Esophagus squamous epithelium (tissue), 5 donors: ENCODE results near the gene CLTC. TPM values are rescaled to one million over a fixed set of nuclear protein-coding genes. Genes with fewer than 3 reads are reported as not detected.
A peak's percentile ranks its signal among the peaks of the same experiment; 100 is the strongest.
"Not testable (repeated sequence)": the region's sequence is repeated elsewhere in the genome, so short reads cannot be mapped to it uniquely, and the experiment has no call there.

Experiments used
- DNase-seq: peaks from one replicate; lab custom pipeline; 2025; lab: John Stamatoyannopoulos, UW
- H3K27ac ChIP-seq, 4 donors: fragments of 200-600 bp; sonication (generic); one replicate each; pipeline ENCODE4 v1.5.1; 2016 to 2019; ENCODE audit warnings: mild to moderate bottlenecking in 1 of 4
- H3K27me3 ChIP-seq, 4 donors: fragments of 200-600 bp; sonication (generic); 1 replicate in 3 of 4; 2 replicates in 1 of 4; pipeline versions ENCODE4 v1.5.1 to v1.6.0; 2017 to 2021; ENCODE audit warnings: antibody characterized with exemption in 1 of 4
- H3K36me3 ChIP-seq, 3 donors: fragments of 200-600 bp; sonication (generic); one replicate each; pipeline ENCODE4 v1.5.1; 2016 to 2019
- H3K4me1 ChIP-seq, 3 donors: fragments of 200-600 bp; sonication (generic); one replicate each; pipeline ENCODE4 v1.5.1; 2017 to 2019
- H3K4me3 ChIP-seq, 4 donors: fragments of 200-600 bp; sonication (generic); 1 replicate in 3 of 4; 2 replicates in 1 of 4; pipeline ENCODE4 v1.5.1; 2016 to 2019; ENCODE audit warnings: mild to moderate bottlenecking in 2 of 4, moderate library complexity in 1 of 4
- H3K9me3 ChIP-seq, 3 donors: fragments of 200-600 bp; sonication (generic); one replicate each; pipeline ENCODE4 v1.5.1; 2016 to 2019
- POLR2A ChIP-seq, 4 donors: fragments of 450-650 bp; IDR thresholded peaks; one replicate each; pipeline ENCODE4 v1.6.1; 2017; ENCODE audit warnings: antibody characterized with exemption in 4 of 4, mild to moderate bottlenecking in 4 of 4, moderate library complexity in 3 of 4
- WGBS, 2 donors: methylation state at CpG; one replicate each; pipeline ENCODE4 v1.1.5; 2018; 5-methylcytosine and 5-hydroxymethylcytosine counted together
- intact Hi-C: fragments of 100-400 bp; cut with DNase I; formaldehyde crosslinking; loops from one replicate; pipeline ENCODE4 v1.15.0; 2022
- total RNA-seq, 4 donors: library from RNA; depleted of rRNA; stranded (reverse); fragments of >200 nt; gene quantifications; one replicate each; pipeline ENCODE4 v1.1.0, GENCODE V29; 2016
- TF ChIP-seq, protein P1 (sequence below), 6 experiments: fragments of 450-650 bp in 4 of 6; fragments of 200-600 bp in 2 of 6; sonication (generic) in 2 of 6; IDR thresholded peaks; one replicate each; pipeline ENCODE4 v1.5.1; 2016 to 2019; ENCODE audit warnings: antibody characterized with exemption in 6 of 6, mild to moderate bottlenecking in 4 of 6, moderate library complexity in 4 of 6
- donor health status: DM: yes; HTN: yes; CAD: no.

The CLTC gene
- total RNA-seq, 4 donors from 2014 or later = 135 to 236 (median 201) TPM

DNA sequence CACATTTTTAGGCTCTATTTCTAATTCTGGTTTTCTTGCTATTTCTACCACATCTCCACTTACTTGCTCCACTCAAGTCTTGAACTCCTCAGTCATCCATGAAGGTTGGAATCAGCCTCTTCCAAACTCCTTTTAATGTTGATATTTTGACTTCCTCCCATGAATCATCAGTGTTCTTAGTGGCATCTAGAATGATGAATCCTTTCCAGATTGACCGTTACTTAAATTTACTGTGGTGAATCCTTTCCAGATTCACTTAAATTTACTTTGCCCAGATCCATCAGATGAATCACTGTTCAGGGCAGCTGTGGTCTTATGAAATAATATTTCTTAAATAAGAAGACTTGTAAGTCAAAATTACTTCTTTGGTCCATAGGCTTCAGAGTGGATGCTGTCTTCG is 32.4 kb downstream of the CLTC start:
- Histone ChIP-seq H3K27me3 (no peaks in the 10 kb centered on the region), H3K4me3 (no peak overlapping the region), H3K9me3 (no peaks in the 10 kb centered on the region), H3K4me1 (no peaks in the 10 kb centered on the region), H3K36me3 (peaks cover 4 to 99% (median 16%) of the 10 kb centered on the region in 3 donors), H3K27ac (no peak overlapping the region)
- 80 to 87% methylated on average over 2 of the region's 2 CpGs for WGBS, 2 donors
- no peak for TF ChIP-seq POLR2A (IDR thresholded peaks at IDR 0.05)
- TF ChIP-seq, protein P1, sequence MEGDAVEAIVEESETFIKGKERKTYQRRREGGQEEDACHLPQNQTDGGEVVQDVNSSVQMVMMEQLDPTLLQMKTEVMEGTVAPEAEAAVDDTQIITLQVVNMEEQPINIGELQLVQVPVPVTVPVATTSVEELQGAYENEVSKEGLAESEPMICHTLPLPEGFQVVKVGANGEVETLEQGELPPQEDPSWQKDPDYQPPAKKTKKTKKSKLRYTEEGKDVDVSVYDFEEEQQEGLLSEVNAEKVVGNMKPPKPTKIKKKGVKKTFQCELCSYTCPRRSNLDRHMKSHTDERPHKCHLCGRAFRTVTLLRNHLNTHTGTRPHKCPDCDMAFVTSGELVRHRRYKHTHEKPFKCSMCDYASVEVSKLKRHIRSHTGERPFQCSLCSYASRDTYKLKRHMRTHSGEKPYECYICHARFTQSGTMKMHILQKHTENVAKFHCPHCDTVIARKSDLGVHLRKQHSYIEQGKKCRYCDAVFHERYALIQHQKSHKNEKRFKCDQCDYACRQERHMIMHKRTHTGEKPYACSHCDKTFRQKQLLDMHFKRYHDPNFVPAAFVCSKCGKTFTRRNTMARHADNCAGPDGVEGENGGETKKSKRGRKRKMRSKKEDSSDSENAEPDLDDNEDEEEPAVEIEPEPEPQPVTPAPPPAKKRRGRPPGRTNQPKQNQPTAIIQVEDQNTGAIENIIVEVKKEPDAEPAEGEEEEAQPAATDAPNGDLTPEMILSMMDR (IDR thresholded peaks at IDR 0.05) = no peak
- intact Hi-C loops = no loop called here
- DNase-seq = no peak

DNA sequence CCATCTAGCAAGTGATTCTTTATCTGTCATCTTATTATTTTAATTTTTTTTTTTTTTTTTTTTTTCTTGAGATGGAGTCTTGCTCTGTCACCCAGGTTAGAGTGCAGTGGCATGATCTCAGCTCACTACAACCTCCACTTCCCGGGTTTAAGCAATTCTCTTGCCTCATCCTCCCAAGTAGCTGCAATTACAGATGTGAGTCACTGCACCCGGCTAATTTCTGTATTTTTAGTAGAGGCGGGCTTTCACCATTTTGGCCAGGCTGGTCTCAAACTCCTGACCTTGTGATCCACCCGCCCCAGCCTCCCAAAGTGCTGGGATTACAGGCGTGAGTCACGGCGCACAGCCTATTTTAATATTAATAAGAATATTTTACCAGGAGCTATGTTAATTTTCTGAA is 36.9 kb downstream of the CLTC start:
- DNase-seq, H3K4me1 ChIP-seq, H3K9me3 ChIP-seq, H3K4me3 ChIP-seq, H3K27ac ChIP-seq, H3K27me3 ChIP-seq, intact Hi-C loops: not testable (repeated sequence)
- 66 to 75% methylated on average over 7 of the region's 7 CpGs for WGBS, 2 donors
- peaks cover 5 to 100% (median 31%) of the 10 kb centered on the region in 3 donors for H3K36me3 ChIP-seq

DNA sequence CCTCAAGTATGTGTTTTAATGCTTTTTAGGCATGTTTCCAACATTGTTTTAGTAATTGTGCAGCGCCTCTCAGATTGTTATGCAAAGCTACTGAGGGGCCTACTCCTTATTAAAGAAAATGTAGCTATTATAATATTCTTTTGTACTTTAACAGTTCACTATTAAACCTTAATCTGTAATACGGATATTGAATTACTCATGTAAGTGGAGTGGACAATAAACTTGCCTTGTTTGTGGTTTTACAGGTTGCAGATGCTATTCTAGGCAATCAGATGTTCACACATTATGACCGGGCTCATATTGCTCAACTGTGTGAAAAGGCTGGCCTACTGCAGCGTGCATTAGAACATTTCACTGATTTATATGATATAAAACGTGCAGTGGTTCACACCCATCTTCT is 46.5 kb downstream of the CLTC start:
- no peak for TF ChIP-seq POLR2A (IDR thresholded peaks at IDR 0.05)
- TF ChIP-seq, protein P1 (IDR thresholded peaks at IDR 0.05) = no peak
- no peak overlapping the region for H3K4me3 ChIP-seq
- peaks cover 15 to 99% (median 29%) of the 10 kb centered on the region in 3 donors for H3K36me3 ChIP-seq
- H3K4me1 ChIP-seq = peaks cover 0 to 27% (median 3%) of the 10 kb centered on the region in 3 donors
- intact Hi-C loops = no loop called here
- WGBS, 2 donors = 82 to 85% methylated on average over 5 of the region's 5 CpGs
- no peaks in the 10 kb centered on the region for H3K9me3 ChIP-seq
- no peaks in the 10 kb centered on the region for H3K27me3 ChIP-seq
- H3K27ac ChIP-seq = no peak overlapping the region
- DNase-seq = no peak

DNA sequence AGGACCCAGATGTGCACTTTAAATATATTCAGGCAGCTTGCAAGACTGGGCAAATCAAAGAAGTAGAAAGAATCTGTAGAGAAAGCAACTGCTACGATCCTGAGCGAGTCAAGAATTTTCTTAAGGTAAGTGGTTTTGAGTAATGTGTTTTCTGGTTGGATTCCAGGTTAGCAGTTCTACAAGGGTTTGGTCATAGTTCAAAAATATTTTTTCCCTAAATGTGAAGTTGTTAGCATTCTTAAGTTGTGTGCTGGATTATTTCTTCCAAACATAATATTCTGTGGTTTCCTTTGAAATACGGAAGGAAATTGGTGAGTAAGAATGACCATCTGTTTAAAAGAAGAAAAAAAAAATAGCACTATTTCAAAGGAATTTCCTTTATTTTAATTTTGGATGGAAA is 49.1 kb downstream of the CLTC start:
- no peak for TF ChIP-seq POLR2A (IDR thresholded peaks at IDR 0.05)
- TF ChIP-seq, protein P1 (IDR thresholded peaks at IDR 0.05) = no peak
- Histone ChIP-seq H3K9me3 (no peaks in the 10 kb centered on the region), H3K4me3 (no peak overlapping the region), H3K27me3 (no peaks in the 10 kb centered on the region), H3K4me1 (peaks cover 0 to 27% (median 3%) of the 10 kb centered on the region in 3 donors), H3K36me3 (peaks cover 3 to 99% (median 17%) of the 10 kb centered on the region in 3 donors), H3K27ac (no peak overlapping the region)
- DNase-seq = no peak
- WGBS, 2 donors = 21 to 26% methylated on average over 3 of the region's 3 CpGs
- intact Hi-C loops = no loop called here

DNA sequence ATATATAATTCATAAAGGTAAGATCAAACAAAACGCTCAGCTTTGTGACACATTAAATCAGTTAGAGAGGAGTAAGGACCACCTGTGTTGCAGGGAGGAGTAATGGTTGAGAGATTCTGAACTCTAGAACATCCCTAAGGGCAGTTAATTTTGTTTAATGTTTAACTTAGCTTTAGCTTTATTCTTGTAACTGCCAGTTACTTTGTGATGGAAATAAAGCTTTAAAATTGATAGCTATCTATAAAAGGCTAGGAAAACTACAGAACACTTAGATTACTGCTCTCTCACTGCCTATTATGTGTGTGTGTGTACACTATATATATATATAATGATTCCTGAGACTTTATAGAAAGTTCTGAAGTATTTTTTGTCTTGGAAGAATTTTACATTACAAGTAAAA is 49.7 kb downstream of the CLTC start:
- no peak for TF ChIP-seq POLR2A (IDR thresholded peaks at IDR 0.05)
- TF ChIP-seq, protein P1 (IDR thresholded peaks at IDR 0.05) = no peak
- Histone ChIP-seq H3K4me3 (no peak overlapping the region), H3K27ac (peak overlapping the region in 1 of 4 donors; percentile 10), H3K27me3 (no peaks in the 10 kb centered on the region), H3K36me3 (peaks cover 3 to 99% (median 21%) of the 10 kb centered on the region in 3 donors), H3K9me3 (no peaks in the 10 kb centered on the region), H3K4me1 (peaks cover 0 to 27% (median 3%) of the 10 kb centered on the region in 3 donors)
- DNase-seq = no peak
- intact Hi-C loops = no loop called here
- WGBS, 2 donors = 42 to 63% methylated on average over 1 of the region's 1 CpG

DNA sequence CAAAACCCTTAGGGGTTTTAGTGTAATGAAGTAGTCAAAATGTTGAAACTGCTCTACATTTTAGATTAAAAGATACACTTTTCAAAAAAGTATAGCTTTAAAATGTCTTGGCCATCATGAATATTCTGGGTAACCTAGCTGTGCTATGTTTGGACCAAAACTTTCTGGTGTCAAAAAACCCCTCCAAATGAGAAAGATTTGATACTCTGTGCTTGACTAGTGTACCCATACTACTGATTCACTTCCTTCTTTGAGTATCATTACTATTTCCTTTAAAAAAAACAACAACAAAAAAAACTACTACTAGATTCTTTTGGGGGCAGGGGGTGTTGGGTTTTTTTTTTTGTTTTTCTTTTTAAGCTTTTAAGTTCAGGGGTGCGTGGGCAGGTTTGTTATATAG is 50.2 kb downstream of the CLTC start:
- Histone ChIP-seq H3K36me3 (peaks cover 3 to 99% (median 18%) of the 10 kb centered on the region in 3 donors), H3K9me3 (no peaks in the 10 kb centered on the region), H3K27ac (no peak overlapping the region), H3K4me3 (no peak overlapping the region), H3K27me3 (no peaks in the 10 kb centered on the region), H3K4me1 (peaks cover 0 to 27% (median 3%) of the 10 kb centered on the region in 3 donors)
- TF ChIP-seq POLR2A (IDR thresholded peaks at IDR 0.05) = no peak
- TF ChIP-seq, protein P1 (IDR thresholded peaks at IDR 0.05) = no peak
- WGBS, 2 donors = 84 to 94% methylated on average over 1 of the region's 1 CpG
- intact Hi-C loops = no loop called here
- no peak for DNase-seq
